Fibroblast of lung (primary cell): ENCODE results near the gene PPFIBP1. TPM values are rescaled to one million over a fixed set of nuclear protein-coding genes. Genes with fewer than 3 reads are reported as not detected.

Source experiments
- DNase-seq, 2 donors: peaks; one replicate each; pipeline versions ENCODE4 v3.0.0 to v3.0.0-alpha.2; 2010; ENCODE audit warnings: low read depth in 2 of 2
- H2AFZ ChIP-seq: 2 replicates; pipeline ENCODE4 v1.5.1; 2012; ENCODE audit warnings: low read length, control low read depth, inconsistent platforms
- H3K27ac ChIP-seq: 2 replicates; pipeline ENCODE4 v1.5.1; 2011; ENCODE audit warnings: low read length, control low read depth; ENCODE audit not compliant: insufficient read depth
- H3K27me3 ChIP-seq: 2 replicates; pipeline ENCODE4 v1.5.1; 2011; ENCODE audit warnings: mild to moderate bottlenecking, low read length; ENCODE audit not compliant: control insufficient read depth, insufficient read depth
- H3K36me3 ChIP-seq: 2 replicates; pipeline ENCODE4 v1.5.1; 2011; ENCODE audit warnings: low read length; ENCODE audit not compliant: control insufficient read depth, insufficient read depth
- H3K4me1 ChIP-seq: 2 replicates; pipeline ENCODE4 v1.5.1; 2011; ENCODE audit warnings: low read length; ENCODE audit not compliant: control insufficient read depth, insufficient read depth; ENCODE audit errors: extremely low read depth
- H3K4me2 ChIP-seq: 2 replicates; pipeline ENCODE4 v1.5.1; 2011; ENCODE audit warnings: low read length, control low read depth; ENCODE audit not compliant: insufficient read depth; ENCODE audit errors: extremely low read depth
- H3K4me3 ChIP-seq, 4 experiments: fragments of 200-600 bp in 1 of 4; sonication (generic) in 1 of 4; replicated peaks in 1 of 4; 2 replicates each; pipeline ENCODE4 v1.5.1; 2011 to 2016; ENCODE audit warnings: low read length in 4 of 4, low read depth in 3 of 4, mild to moderate bottlenecking in 3 of 4, control low read depth in 2 of 4, inconsistent platforms in 1 of 4, mixed read lengths in 1 of 4; ENCODE audit not compliant: insufficient read depth in 1 of 4; ENCODE audit errors: control extremely low read depth in 1 of 4
- H3K79me2 ChIP-seq: 2 replicates; pipeline ENCODE4 v1.5.1; 2012; ENCODE audit warnings: mild to moderate bottlenecking, low read length, inconsistent platforms; ENCODE audit not compliant: control insufficient read depth, insufficient read depth
- H3K9ac ChIP-seq: 2 replicates; pipeline ENCODE4 v1.5.1; 2011; ENCODE audit warnings: mild to moderate bottlenecking, low read length, control low read depth; ENCODE audit not compliant: insufficient read depth
- H3K9me3 ChIP-seq: 2 replicates; pipeline ENCODE4 v1.5.1; 2012; ENCODE audit warnings: low read depth, low read length; ENCODE audit not compliant: control insufficient read depth, insufficient read depth
- H4K20me1 ChIP-seq: 2 replicates; pipeline ENCODE4 v1.5.1; 2011; ENCODE audit warnings: low read length; ENCODE audit not compliant: control insufficient read depth, insufficient read depth; ENCODE audit errors: extremely low read depth
- EZH2 ChIP-seq: IDR thresholded peaks from 2 replicates; pipeline ENCODE4 v1.5.1; 2012; ENCODE audit warnings: low read length, control low read depth, mild to moderate bottlenecking; ENCODE audit errors: missing control alignments
- polyA plus RNA-seq, 2 donors: library from polyadenylated mRNA; depleted of rRNA in 1 of 2; stranded (reverse) in 1 of 2; unstranded in 1 of 2; fragments of >200 nt; gene quantifications; 2 replicates each; pipeline ENCODE4 v1.2.1, GENCODE V29; 2011 to 2012; ENCODE audit warnings: missing spikeins in 1 of 2
- total RNA-seq: library from RNA; depleted of rRNA; stranded (reverse); fragments of >200 nt; gene quantifications from 2 replicates; pipeline ENCODE4 v1.2.1, GENCODE V29; 2014
- TF ChIP-seq, protein P1 (sequence below), 2 donors: IDR thresholded peaks in 1 of 2; conservative IDR thresholded peaks in 1 of 2; 1 replicate in 1 of 2; 2 replicates in 1 of 2; pipeline ENCODE4 v1.5.1; 2011 to 2012; ENCODE audit warnings: low read length in 2 of 2, control low read depth in 1 of 2, inconsistent platforms in 1 of 2, low read depth in 1 of 2, mild to moderate bottlenecking in 1 of 2

PPFIBP1 gene
- total and polyA plus RNA-seq, 2 donors (not counting 1 experiment from before 2014, with no cell fraction given): 65.1 to 93.0 TPM

DNA sequence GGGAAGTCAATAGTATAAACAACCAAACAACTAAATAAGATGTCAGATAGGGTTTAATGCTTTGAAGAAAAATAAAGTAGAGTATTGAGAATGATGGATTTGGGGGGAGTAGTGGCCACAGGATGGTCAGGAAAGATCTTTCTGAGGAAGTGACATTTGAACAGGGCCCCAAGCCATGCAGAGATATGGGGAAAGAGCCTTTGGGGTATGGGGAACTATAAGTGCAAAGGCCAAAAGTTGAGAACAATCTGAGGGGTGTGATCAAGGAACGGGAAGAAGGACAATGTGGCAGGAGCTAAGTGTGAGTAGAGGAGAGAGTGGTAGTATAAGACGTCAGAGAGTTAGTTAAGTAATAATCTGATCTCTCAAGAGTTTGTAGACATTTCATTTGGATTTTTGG lies 188.0 kb downstream of the PPFIBP1 start:
- Histone ChIP-seq H2AFZ (no peak overlapping the region), H3K27me3 (no peaks in the 10 kb centered on the region), H3K4me1 (peaks cover 2% of the 10 kb centered on the region), H3K9me3 (no peaks in the 10 kb centered on the region), H3K9ac (no peak overlapping the region), H4K20me1 (no peaks in the 10 kb centered on the region), H3K4me3 (peak overlapping the region in 3 of 4 experiments; percentile 83 to 91 (median 89)), H3K4me2 (peak overlapping the region; percentile 36), H3K36me3 (no peaks in the 10 kb centered on the region), H3K79me2 (peaks cover 46% of the 10 kb centered on the region), H3K27ac (no peak overlapping the region)
- no peak for TF ChIP-seq EZH2
- TF ChIP-seq, protein P1, sequence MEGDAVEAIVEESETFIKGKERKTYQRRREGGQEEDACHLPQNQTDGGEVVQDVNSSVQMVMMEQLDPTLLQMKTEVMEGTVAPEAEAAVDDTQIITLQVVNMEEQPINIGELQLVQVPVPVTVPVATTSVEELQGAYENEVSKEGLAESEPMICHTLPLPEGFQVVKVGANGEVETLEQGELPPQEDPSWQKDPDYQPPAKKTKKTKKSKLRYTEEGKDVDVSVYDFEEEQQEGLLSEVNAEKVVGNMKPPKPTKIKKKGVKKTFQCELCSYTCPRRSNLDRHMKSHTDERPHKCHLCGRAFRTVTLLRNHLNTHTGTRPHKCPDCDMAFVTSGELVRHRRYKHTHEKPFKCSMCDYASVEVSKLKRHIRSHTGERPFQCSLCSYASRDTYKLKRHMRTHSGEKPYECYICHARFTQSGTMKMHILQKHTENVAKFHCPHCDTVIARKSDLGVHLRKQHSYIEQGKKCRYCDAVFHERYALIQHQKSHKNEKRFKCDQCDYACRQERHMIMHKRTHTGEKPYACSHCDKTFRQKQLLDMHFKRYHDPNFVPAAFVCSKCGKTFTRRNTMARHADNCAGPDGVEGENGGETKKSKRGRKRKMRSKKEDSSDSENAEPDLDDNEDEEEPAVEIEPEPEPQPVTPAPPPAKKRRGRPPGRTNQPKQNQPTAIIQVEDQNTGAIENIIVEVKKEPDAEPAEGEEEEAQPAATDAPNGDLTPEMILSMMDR (conservative IDR thresholded peaks at IDR 0.05 in 1 of 2, IDR thresholded peaks at IDR 0.05 in 1 of 2; ENCODE audit: low read depth in 1 of 2, low read length in 2 of 2): no peak
- DNase-seq: no peak

DNA sequence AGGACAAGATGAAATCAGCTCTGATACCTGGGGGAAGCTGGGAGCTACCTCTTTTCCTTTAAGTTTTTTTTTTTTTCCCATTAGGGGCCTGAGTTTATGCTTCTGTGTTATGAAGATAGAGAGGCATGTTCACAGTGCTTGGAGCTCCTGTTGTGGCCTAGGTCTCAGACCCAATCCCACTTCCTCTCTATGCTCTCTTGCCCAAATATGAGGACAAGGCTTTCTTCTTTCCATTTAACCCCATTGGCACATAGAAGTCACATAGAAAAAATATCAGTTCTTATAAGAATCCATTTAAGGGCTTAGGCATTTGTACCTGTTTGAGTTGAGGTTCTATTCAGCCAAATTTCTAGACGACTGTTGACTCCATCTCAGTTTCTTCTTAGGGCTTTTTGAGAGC lies 199.2 kb downstream of the PPFIBP1 start:
- Histone ChIP-seq H3K4me2 (no peak overlapping the region), H3K9me3 (no peaks in the 10 kb centered on the region), H4K20me1 (no peaks in the 10 kb centered on the region), H3K27ac (no peak overlapping the region), H3K4me1 (no peaks in the 10 kb centered on the region), H3K4me3 (no peak overlapping the region), H3K27me3 (no peaks in the 10 kb centered on the region), H3K79me2 (no peaks in the 10 kb centered on the region), H3K9ac (no peak overlapping the region), H3K36me3 (peaks cover 7% of the 10 kb centered on the region), H2AFZ (no peak overlapping the region)
- DNase-seq: no peak
- TF ChIP-seq, protein P1 (conservative IDR thresholded peaks at IDR 0.05 in 1 of 2, IDR thresholded peaks at IDR 0.05 in 1 of 2; ENCODE audit: low read depth in 1 of 2, low read length in 2 of 2): no peak
- TF ChIP-seq EZH2: no peak

DNA sequence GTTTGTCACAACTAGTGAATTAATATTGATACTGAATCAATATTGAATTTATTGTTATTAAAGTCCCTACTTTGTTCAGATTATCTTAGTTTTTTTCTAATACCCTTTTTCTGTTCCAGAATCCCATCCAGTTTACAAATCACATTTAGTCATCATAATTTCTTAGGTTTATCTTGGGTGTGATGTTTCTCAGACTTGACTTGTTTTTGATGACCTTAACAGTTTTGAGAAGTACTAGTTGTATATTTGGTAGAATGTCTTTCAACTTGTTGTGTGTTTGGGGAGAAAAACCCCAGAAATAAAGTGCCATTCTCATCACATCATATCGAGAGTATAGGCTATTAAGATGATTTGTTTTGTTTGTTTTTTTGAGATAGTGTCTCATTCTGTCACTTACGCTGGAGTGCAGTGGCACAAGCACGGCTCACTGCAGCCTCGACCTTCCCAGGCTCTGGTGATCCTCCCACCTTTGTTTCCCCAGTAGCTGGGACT lies 206.1 kb downstream of the PPFIBP1 start:
- TF ChIP-seq, protein P1 (conservative IDR thresholded peaks at IDR 0.05 in 1 of 2, IDR thresholded peaks at IDR 0.05 in 1 of 2; ENCODE audit: low read depth in 1 of 2, low read length in 2 of 2): no peak
- no peak for TF ChIP-seq EZH2
- H3K36me3 ChIP-seq: no peaks in the 10 kb centered on the region
- no peak overlapping the region for H3K4me2 ChIP-seq
- H2AFZ ChIP-seq: no peak overlapping the region
- DNase-seq: no peak
- H3K4me3 ChIP-seq: no peak overlapping the region
- no peaks in the 10 kb centered on the region for H3K9me3 ChIP-seq
- no peaks in the 10 kb centered on the region for H3K27me3 ChIP-seq
- H3K27ac ChIP-seq: no peak overlapping the region
- no peak overlapping the region for H3K9ac ChIP-seq
- H4K20me1 ChIP-seq: no peaks in the 10 kb centered on the region
- H3K79me2 ChIP-seq: no peaks in the 10 kb centered on the region
- H3K4me1 ChIP-seq: no peaks in the 10 kb centered on the region
